Caco-2 (cell line): ENCODE measurements around the gene AHRR. TPM values are rescaled to one million over a fixed set of nuclear protein-coding genes. Genes with fewer than 3 reads are reported as not detected.

ENCODE experiments used
- BruUV-seq: library from RNA; stranded (reverse); fragments of 400-500 nt; replicated peaks from 2 replicates; lab custom pipeline; 2021; lab: Mats Ljungman, UMichigan
- CTCF ChIA-PET: fragments of 300-600 bp; sonication (Branson Sonifier 250); formaldehyde crosslinking; loops from one replicate; lab custom pipeline; 2022; ENCODE audit warnings: antibody characterized with exemption; lab: Charles Lee
- POLR2A ChIA-PET: fragments of 300-600 bp; sonication (Branson Sonifier 250); formaldehyde crosslinking; loops from one replicate; lab custom pipeline; 2022; ENCODE audit warnings: antibody characterized with exemption; lab: Charles Lee
- DNase-seq, 2 experiments: peaks; one replicate each; pipeline versions ENCODE4 v3.0.0 to v3.0.0-alpha.2; 2020 to 2022
- H3K27me3 ChIP-seq: replicated peaks from 2 replicates; pipeline ENCODE4 v1.6.0; 2011; ENCODE audit warnings: low read length; ENCODE audit not compliant: control insufficient read depth, insufficient read depth
- H3K36me3 ChIP-seq: 2 replicates; pipeline ENCODE4 v1.5.1; 2011; ENCODE audit warnings: low read length; ENCODE audit not compliant: control insufficient read depth, insufficient read depth
- H3K4me1 ChIP-seq: fragments of 250-450 bp; sonication (Bioruptor Pico); 2 replicates; pipeline ENCODE4 v1.5.1; 2020; ENCODE audit warnings: mild to moderate bottlenecking
- H3K4me3 ChIP-seq: 2 replicates; pipeline ENCODE4 v1.5.1; 2011; ENCODE audit warnings: low read depth, mild to moderate bottlenecking, control low read depth, low read length
- H3K9me3 ChIP-seq: fragments of 250-450 bp; sonication (Bioruptor Pico); 2 replicates; pipeline ENCODE4 v1.5.1; 2020; ENCODE audit warnings: mild to moderate bottlenecking, moderate library complexity
- H3K27ac Mint-ChIP-seq: one replicate; pipeline ENCODE4 v1.8.0; 2022; ENCODE audit warnings: mixed read lengths; ENCODE audit not compliant: unreplicated experiment
- H3K27me3 Mint-ChIP-seq: one replicate; pipeline ENCODE4 v1.8.0; 2022; ENCODE audit warnings: mixed read lengths; ENCODE audit not compliant: insufficient read depth, unreplicated experiment
- H3K36me3 Mint-ChIP-seq: one replicate; pipeline ENCODE4 v1.8.0; 2022; ENCODE audit warnings: mild to moderate bottlenecking, mixed read lengths; ENCODE audit not compliant: insufficient read depth, unreplicated experiment
- H3K4me1 Mint-ChIP-seq: one replicate; pipeline ENCODE4 v1.8.0; 2022; ENCODE audit warnings: low read depth, mixed read lengths; ENCODE audit not compliant: unreplicated experiment
- H3K4me3 Mint-ChIP-seq: one replicate; pipeline ENCODE4 v1.8.0; 2022; ENCODE audit warnings: mild to moderate bottlenecking, moderate library complexity, mixed read lengths; ENCODE audit not compliant: unreplicated experiment
- H3K9me3 Mint-ChIP-seq: one replicate; pipeline ENCODE4 v1.8.0; 2022; ENCODE audit warnings: mixed read lengths; ENCODE audit not compliant: unreplicated experiment
- intact Hi-C: fragments of 100-400 bp; cut with micrococcal nuclease; formaldehyde crosslinking; loops from one replicate; pipeline ENCODE4 v1.10.0; 2022; ENCODE audit not compliant: unreplicated experiment
- total RNA-seq: library from RNA; stranded (reverse); gene quantifications from 2 replicates; pipeline ENCODE4 v1.2.3, GENCODE V29; 2022
- TF ChIP-seq, protein P1 (sequence below), 2 experiments: fragments of 200-600 bp in 1 of 2; IDR thresholded peaks; 1 replicate in 1 of 2; 2 replicates in 1 of 2; pipeline versions ENCODE4 v1.5.1 to v1.8.0; 2011 to 2022; ENCODE audit warnings: antibody characterized with exemption in 1 of 2, control low read depth in 1 of 2, inconsistent platforms in 1 of 2, low read depth in 1 of 2, low read length in 1 of 2, mild to moderate bottlenecking in 1 of 2, moderate library complexity in 1 of 2; ENCODE audit not compliant: insufficient read depth in 1 of 2, severe bottlenecking in 1 of 2, unreplicated experiment in 1 of 2

Gene AHRR
- total RNA-seq, 1 experiment from 2014 or later, result 1.1 TPM

DNA sequence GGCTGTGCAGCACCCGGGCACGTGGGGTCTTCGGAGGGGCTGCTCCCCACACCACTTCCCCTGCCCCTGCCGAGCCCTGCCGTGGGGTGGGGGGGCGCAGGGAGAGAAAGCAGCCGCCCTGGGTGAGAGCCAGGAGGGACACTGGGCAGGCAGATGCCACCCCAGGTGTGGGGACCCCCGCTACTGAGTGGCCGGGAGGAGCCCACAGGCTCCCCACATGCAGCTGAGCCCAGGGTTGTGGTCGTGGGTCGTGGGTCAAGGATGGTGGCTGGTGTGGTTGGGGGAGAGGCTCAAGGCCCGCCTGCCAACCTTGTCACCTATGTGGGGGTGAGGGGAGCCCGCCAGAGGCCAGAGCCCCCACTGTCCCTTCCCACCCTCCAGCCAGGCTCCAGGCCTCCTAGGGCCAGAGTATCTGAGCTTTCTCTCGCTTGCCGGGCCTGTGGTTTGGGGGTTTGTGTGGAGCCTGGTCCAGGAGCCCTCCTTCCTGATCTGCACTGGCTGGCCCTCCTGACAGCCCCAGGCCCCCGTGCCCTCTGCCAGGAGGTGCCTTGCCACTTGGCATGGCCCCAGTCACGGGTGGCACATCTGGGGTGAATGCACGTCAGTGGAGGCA, 157.0 kb downstream of the AHRR start:
- Mint-ChIP-seq H3K4me1 (peaks cover 7% of the 10 kb centered on the region), H3K27ac (no peak overlapping the region), H3K4me3 (no peak overlapping the region), H3K36me3 (peaks cover 11% of the 10 kb centered on the region), H3K27me3 (no peaks in the 10 kb centered on the region), H3K9me3 (no peaks in the 10 kb centered on the region)
- H3K4me3 ChIP-seq, result no peak overlapping the region
- CTCF ChIA-PET, result no interaction called here
- H3K27me3 ChIP-seq, result no peaks in the 10 kb centered on the region
- no peaks in the 10 kb centered on the region for H3K9me3 ChIP-seq
- no TSS peak for BruUV-seq
- TF ChIP-seq, protein P1, sequence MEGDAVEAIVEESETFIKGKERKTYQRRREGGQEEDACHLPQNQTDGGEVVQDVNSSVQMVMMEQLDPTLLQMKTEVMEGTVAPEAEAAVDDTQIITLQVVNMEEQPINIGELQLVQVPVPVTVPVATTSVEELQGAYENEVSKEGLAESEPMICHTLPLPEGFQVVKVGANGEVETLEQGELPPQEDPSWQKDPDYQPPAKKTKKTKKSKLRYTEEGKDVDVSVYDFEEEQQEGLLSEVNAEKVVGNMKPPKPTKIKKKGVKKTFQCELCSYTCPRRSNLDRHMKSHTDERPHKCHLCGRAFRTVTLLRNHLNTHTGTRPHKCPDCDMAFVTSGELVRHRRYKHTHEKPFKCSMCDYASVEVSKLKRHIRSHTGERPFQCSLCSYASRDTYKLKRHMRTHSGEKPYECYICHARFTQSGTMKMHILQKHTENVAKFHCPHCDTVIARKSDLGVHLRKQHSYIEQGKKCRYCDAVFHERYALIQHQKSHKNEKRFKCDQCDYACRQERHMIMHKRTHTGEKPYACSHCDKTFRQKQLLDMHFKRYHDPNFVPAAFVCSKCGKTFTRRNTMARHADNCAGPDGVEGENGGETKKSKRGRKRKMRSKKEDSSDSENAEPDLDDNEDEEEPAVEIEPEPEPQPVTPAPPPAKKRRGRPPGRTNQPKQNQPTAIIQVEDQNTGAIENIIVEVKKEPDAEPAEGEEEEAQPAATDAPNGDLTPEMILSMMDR (IDR thresholded peaks at IDR 0.05; ENCODE audit: insufficient read depth in 1 of 2, low read depth in 1 of 2, low read length in 1 of 2, severe bottlenecking in 1 of 2, unreplicated experiment in 1 of 2), result no peak
- no peaks in the 10 kb centered on the region for H3K36me3 ChIP-seq
- no peak for DNase-seq
- intact Hi-C loops, result no loop called here
- H3K4me1 ChIP-seq, result no peaks in the 10 kb centered on the region
- POLR2A ChIA-PET, result no interaction called here

DNA sequence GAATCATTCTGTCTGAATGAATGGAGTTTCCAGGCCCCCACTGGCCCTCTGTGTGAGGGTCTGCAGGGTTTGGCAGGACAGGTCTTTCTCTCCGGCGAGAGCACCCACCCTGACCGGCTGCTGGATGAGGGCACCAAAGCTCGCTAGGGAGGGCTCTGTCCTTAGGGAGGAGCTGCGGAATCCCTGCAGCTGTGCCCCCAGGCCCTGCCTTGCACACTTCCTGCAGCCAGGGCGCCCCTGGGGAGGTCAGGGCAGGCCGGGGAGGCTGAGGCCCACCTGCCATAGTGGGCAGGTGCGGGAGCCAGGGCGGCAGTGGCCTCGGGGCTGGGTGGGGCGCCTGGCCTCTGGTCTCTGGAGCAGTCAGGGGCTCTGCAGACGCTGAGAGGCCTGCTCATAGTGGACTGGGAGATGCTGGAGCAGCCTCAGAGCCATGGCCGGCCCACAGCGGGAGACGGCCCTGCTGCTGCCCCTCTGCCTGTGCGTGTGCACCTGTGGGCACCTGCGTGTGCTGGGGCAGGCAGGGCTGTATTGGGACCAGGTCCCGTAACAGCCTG, 157.5 kb downstream of the AHRR start:
- Histone ChIP-seq H3K4me3 (no peak overlapping the region), H3K36me3 (no peaks in the 10 kb centered on the region), H3K27me3 (no peaks in the 10 kb centered on the region), H3K9me3 (no peaks in the 10 kb centered on the region), H3K4me1 (no peaks in the 10 kb centered on the region)
- ChIA-PET CTCF (no interaction called here), POLR2A (no interaction called here)
- Mint-ChIP-seq H3K27ac (no peak overlapping the region), H3K4me3 (no peak overlapping the region), H3K4me1 (peaks cover 2% of the 10 kb centered on the region), H3K27me3 (no peaks in the 10 kb centered on the region), H3K9me3 (no peaks in the 10 kb centered on the region), H3K36me3 (peaks cover 11% of the 10 kb centered on the region)
- TF ChIP-seq, protein P1 (IDR thresholded peaks at IDR 0.05; ENCODE audit: insufficient read depth in 1 of 2, low read depth in 1 of 2, low read length in 1 of 2, severe bottlenecking in 1 of 2, unreplicated experiment in 1 of 2), result no peak
- DNase-seq, result no peak
- no TSS peak for BruUV-seq
- intact Hi-C loops, result no loop called here

DNA sequence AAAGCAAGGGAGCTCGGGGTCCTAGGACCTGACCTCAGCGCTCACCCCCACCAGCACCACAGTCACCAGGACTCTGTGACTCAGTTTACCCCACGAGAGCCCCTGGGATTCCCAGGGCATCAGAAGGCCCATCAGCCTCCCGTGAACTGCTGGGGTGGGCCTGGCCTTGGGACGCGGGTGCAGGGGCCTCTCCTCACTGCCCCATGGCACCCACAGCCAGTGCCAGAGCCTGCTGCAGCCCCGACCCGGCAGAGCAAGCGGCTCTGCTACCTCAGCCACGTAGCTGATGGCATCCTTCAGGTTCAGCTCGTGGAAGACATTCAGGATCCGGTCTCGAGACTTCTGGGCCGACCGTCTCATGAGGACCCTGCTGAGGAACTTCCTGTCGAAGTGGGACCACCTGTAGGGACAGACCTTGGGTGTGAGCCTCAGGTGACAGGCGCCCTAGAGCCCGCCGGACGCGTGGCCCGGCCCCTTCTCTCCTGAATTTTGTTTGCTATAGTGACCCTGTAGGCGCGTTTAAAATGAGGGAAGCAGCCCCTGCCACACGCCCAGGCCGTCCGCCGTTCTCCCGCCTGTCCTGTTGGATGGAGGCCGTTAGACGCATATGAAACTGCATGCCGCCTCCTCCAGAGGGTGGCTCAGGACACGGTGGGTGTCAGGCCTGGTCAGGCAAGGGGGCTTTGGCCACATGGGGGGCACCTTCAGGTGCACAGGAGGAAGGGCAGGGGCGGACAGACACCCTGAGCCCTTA, 158.2 kb downstream of the AHRR start:
- H3K27me3 ChIP-seq, result no peaks in the 10 kb centered on the region
- H3K9me3 Mint-ChIP-seq, result no peaks in the 10 kb centered on the region
- no peaks in the 10 kb centered on the region for H3K27me3 Mint-ChIP-seq
- ChIA-PET POLR2A (no interaction called here), CTCF (no interaction called here)
- no peak overlapping the region for H3K27ac Mint-ChIP-seq
- no peak overlapping the region for H3K4me3 ChIP-seq
- TF ChIP-seq, protein P1 (IDR thresholded peaks at IDR 0.05; ENCODE audit: insufficient read depth in 1 of 2, low read depth in 1 of 2, low read length in 1 of 2, severe bottlenecking in 1 of 2, unreplicated experiment in 1 of 2), result no peak
- H3K36me3 ChIP-seq, result no peaks in the 10 kb centered on the region
- peaks cover 11% of the 10 kb centered on the region for H3K36me3 Mint-ChIP-seq
- no peaks in the 10 kb centered on the region for H3K9me3 ChIP-seq
- no peaks in the 10 kb centered on the region for H3K4me1 Mint-ChIP-seq
- no peak for DNase-seq
- no peak overlapping the region for H3K4me3 Mint-ChIP-seq
- intact Hi-C loops, result no loop called here
- no TSS peak for BruUV-seq
- no peaks in the 10 kb centered on the region for H3K4me1 ChIP-seq
